Measurements from ENCODE around the gene BLOC1S1.

BLOC1S1 gene

GRCh38 chr12:55732288-55732687, 16.4 kb downstream of the BLOC1S1 start:
- Histone ChIP-seq H3K36me3 (peaks cover 0 to under 1% (median 0%) of the 10 kb centered on the region in 3 donors), H3K27ac (no peak overlapping the region), H3K27me3 (no peaks in the 10 kb centered on the region), H3K4me1 (peaks cover 0 to 20% (median 17%) of the 10 kb centered on the region in 4 donors), H3K9me3 (no peaks in the 10 kb centered on the region), H3K4me3 (no peak overlapping the region)
- DNase-seq = peak in 1 of 2 donors; percentile 64
- TF ChIP-seq CTCF (IDR thresholded peaks at IDR 0.05) = no peak
- intact Hi-C loops (cut with DNase I; ENCODE audit: low total_unique reads) = no loop called here

- Histone ChIP-seq H3K27me3 (no peaks in the 10 kb centered on the region), H3K4me3 (no peak overlapping the region), H3K36me3 (no peaks in the 10 kb centered on the region), H3K9me3 (no peaks in the 10 kb centered on the region), H3K27ac (no peak overlapping the region), H3K4me1 (peaks cover 0 to 23% (median 18%) of the 10 kb centered on the region in 4 donors)
- peak in 1 of 2 donors; percentile 53 for DNase-seq
- no peak for TF ChIP-seq CTCF (IDR thresholded peaks at IDR 0.05)
- intact Hi-C loops (cut with DNase I; ENCODE audit: low total_unique reads) = no loop called here
These were observed 17.2 kb downstream of the BLOC1S1 start for GRCh38 chr12:55733021-55733555.

- H3K9me3 ChIP-seq = no peaks in the 10 kb centered on the region
- intact Hi-C loops (cut with DNase I; ENCODE audit: low total_unique reads) = no loop called here
- no peak overlapping the region for H3K4me3 ChIP-seq
- no peak overlapping the region for H3K27ac ChIP-seq
- H3K27me3 ChIP-seq = no peaks in the 10 kb centered on the region
- DNase-seq = no peak
- peaks cover 0 to 28% (median 21%) of the 10 kb centered on the region in 4 donors for H3K4me1 ChIP-seq
- no peak for TF ChIP-seq CTCF (IDR thresholded peaks at IDR 0.05)
- H3K36me3 ChIP-seq = no peaks in the 10 kb centered on the region
These were observed 18.0 kb downstream of the BLOC1S1 start for GRCh38 chr12:55733858-55734257.

- H3K27ac ChIP-seq = no peak overlapping the region
- DNase-seq = no peak
- no peak for TF ChIP-seq CTCF (IDR thresholded peaks at IDR 0.05)
- no peaks in the 10 kb centered on the region for H3K27me3 ChIP-seq
- intact Hi-C loops (cut with DNase I; ENCODE audit: low total_unique reads) = no loop called here
- peaks cover 0 to 28% (median 21%) of the 10 kb centered on the region in 4 donors for H3K4me1 ChIP-seq
- no peak overlapping the region for H3K4me3 ChIP-seq
- no peaks in the 10 kb centered on the region for H3K9me3 ChIP-seq
- H3K36me3 ChIP-seq = no peaks in the 10 kb centered on the region
These were observed 18.7 kb downstream of the BLOC1S1 start for GRCh38 chr12:55734595-55734994.

- Histone ChIP-seq H3K36me3 (no peaks in the 10 kb centered on the region), H3K9me3 (no peaks in the 10 kb centered on the region), H3K4me1 (peaks cover 0 to 15% (median 11%) of the 10 kb centered on the region in 4 donors), H3K27ac (no peak overlapping the region), H3K27me3 (no peaks in the 10 kb centered on the region), H3K4me3 (no peak overlapping the region)
- TF ChIP-seq CTCF (IDR thresholded peaks at IDR 0.05) = no peak
- DNase-seq = no peak
- intact Hi-C loops (cut with DNase I; ENCODE audit: low total_unique reads) = loop anchor here (5.0 kb wide), 1 partner anchor 54 kb away; a partner anchor contains a TSS
These were observed 20.2 kb downstream of the BLOC1S1 start for GRCh38 chr12:55736076-55736475.
